OCI-LY3 (cell line): ENCODE measurements around the gene C2orf76.

Experiments
- H2AFZ ChIP-seq: fragments of 200-600, 300-600 bp; shearing (Covaris generic); 2 replicates; pipeline ENCODE4 v1.6.0; 2014; ENCODE audit warnings: antibody characterized with exemption, low read depth, low read length
- H3K27ac ChIP-seq: fragments of 200-600, 300-600 bp; sonication (generic); 2 replicates; pipeline ENCODE4 v1.5.1; 2014; ENCODE audit warnings: mild to moderate bottlenecking, low read length, moderate library complexity, mixed read lengths
- H3K27me3 ChIP-seq: fragments of 200-600, 300-600 bp; sonication (generic); 2 replicates; pipeline ENCODE4 v1.6.1; 2014; ENCODE audit warnings: low read depth, low read length, mixed read lengths
- H3K36me3 ChIP-seq: fragments of 200-600, 300-600 bp; sonication (generic); replicated peaks from 2 replicates; pipeline ENCODE3; 2014; ENCODE audit warnings: low read depth, low read length, mixed read lengths
- H3K4me1 ChIP-seq: fragments of 300-600, 200-600 bp; sonication (generic); 2 replicates; pipeline ENCODE4 v1.6.1; 2014; ENCODE audit warnings: low read length, mixed read lengths
- H3K4me2 ChIP-seq: fragments of 200-600, 300-600 bp; sonication (generic); 2 replicates; pipeline ENCODE4 v1.6.1; 2014; ENCODE audit warnings: low read length, mixed read lengths
- H3K4me3 ChIP-seq: fragments of 300-600, 200-600 bp; sonication (generic); 2 replicates; pipeline ENCODE4 v1.5.1; 2014; ENCODE audit warnings: antibody characterized with exemption, mild to moderate bottlenecking, low read length, moderate library complexity
- H3K79me2 ChIP-seq: fragments of 300-600, 200-600 bp; shearing (Covaris generic); 2 replicates; pipeline ENCODE4 v1.6.1; 2014; ENCODE audit warnings: mild to moderate bottlenecking, low read length, mixed read lengths
- H3K9ac ChIP-seq: fragments of 300-600, 200-600 bp; shearing (Covaris generic); 2 replicates; pipeline ENCODE4 v1.6.0; 2014; ENCODE audit warnings: mild to moderate bottlenecking, low read length, moderate library complexity
- H3K9me3 ChIP-seq: fragments of 200-600, 300-600 bp; shearing (Covaris generic); 2 replicates; pipeline ENCODE4 v1.6.1; 2014; ENCODE audit warnings: low read length, mixed read lengths; ENCODE audit not compliant: insufficient read depth
- H4K20me1 ChIP-seq: fragments of 200-600, 300-600 bp; sonication (generic); 2 replicates; pipeline ENCODE4 v1.6.1; 2016; ENCODE audit warnings: low read length, mixed read lengths; ENCODE audit not compliant: insufficient read depth
- CTCF ChIP-seq: fragments of 200-600, 300-600 bp; sonication (generic); IDR thresholded peaks from 2 replicates; pipeline ENCODE4 v1.5.1; 2014; ENCODE audit warnings: antibody characterized with exemption, low read length, low read depth
- EZH2phosphoT487 ChIP-seq: fragments of 200-600 bp; shearing (Covaris generic); IDR thresholded peaks from 2 replicates; pipeline ENCODE4 v1.6.1; 2018; ENCODE audit warnings: antibody characterized with exemption, mixed run types, low read depth

The C2orf76 gene

GRCh38 chr2:119326938-119327337 is 39.7 kb downstream of the C2orf76 start:
- Histone ChIP-seq H3K4me1 (no peaks in the 10 kb centered on the region), H3K79me2 (no peaks in the 10 kb centered on the region), H3K36me3 (no peaks in the 10 kb centered on the region), H3K4me2 (no peak overlapping the region), H3K9me3 (no peaks in the 10 kb centered on the region), H3K4me3 (no peak overlapping the region), H2AFZ (no peak overlapping the region), H3K27ac (no peak overlapping the region), H4K20me1 (no peaks in the 10 kb centered on the region), H3K27me3 (no peaks in the 10 kb centered on the region), H3K9ac (no peak overlapping the region)
- TF ChIP-seq EZH2phosphoT487 (no peak), CTCF (no peak)

- no peaks in the 10 kb centered on the region for H3K27me3 ChIP-seq
- TF ChIP-seq EZH2phosphoT487, result no peak
- TF ChIP-seq CTCF, result no peak
- H2AFZ ChIP-seq, result no peak overlapping the region
- no peak overlapping the region for H3K27ac ChIP-seq
- no peaks in the 10 kb centered on the region for H3K36me3 ChIP-seq
- no peaks in the 10 kb centered on the region for H3K9me3 ChIP-seq
- no peak overlapping the region for H3K4me3 ChIP-seq
- H3K4me1 ChIP-seq, result no peaks in the 10 kb centered on the region
- H3K79me2 ChIP-seq, result no peaks in the 10 kb centered on the region
- no peak overlapping the region for H3K4me2 ChIP-seq
- no peaks in the 10 kb centered on the region for H4K20me1 ChIP-seq
- no peak overlapping the region for H3K9ac ChIP-seq
Measured at GRCh38 chr2:119324685-119325270, 41.9 kb downstream of the C2orf76 start.

- H3K9ac ChIP-seq, result no peak overlapping the region
- H3K27me3 ChIP-seq, result no peaks in the 10 kb centered on the region
- H3K4me2 ChIP-seq, result no peak overlapping the region
- H3K79me2 ChIP-seq, result no peaks in the 10 kb centered on the region
- no peaks in the 10 kb centered on the region for H3K4me1 ChIP-seq
- no peak for TF ChIP-seq EZH2phosphoT487
- TF ChIP-seq CTCF, result no peak
- H3K27ac ChIP-seq, result no peak overlapping the region
- H3K4me3 ChIP-seq, result no peak overlapping the region
- H2AFZ ChIP-seq, result no peak overlapping the region
- H3K36me3 ChIP-seq, result no peaks in the 10 kb centered on the region
- H3K9me3 ChIP-seq, result no peaks in the 10 kb centered on the region
- H4K20me1 ChIP-seq, result no peaks in the 10 kb centered on the region
Measured at GRCh38 chr2:119323459-119323858, 43.2 kb downstream of the C2orf76 start.

- Histone ChIP-seq H3K36me3 (no peaks in the 10 kb centered on the region), H3K9me3 (no peaks in the 10 kb centered on the region), H4K20me1 (no peaks in the 10 kb centered on the region), H3K79me2 (no peaks in the 10 kb centered on the region), H3K27me3 (no peaks in the 10 kb centered on the region), H3K4me3 (no peak overlapping the region), H3K4me1 (no peaks in the 10 kb centered on the region), H3K9ac (no peak overlapping the region), H3K27ac (no peak overlapping the region), H3K4me2 (no peak overlapping the region), H2AFZ (no peak overlapping the region)
- TF ChIP-seq EZH2phosphoT487 (no peak), CTCF (no peak)
Measured at GRCh38 chr2:119319593-119319992, 47.0 kb downstream of the C2orf76 start.
